Hepatocyte (in vitro differentiated cells): ENCODE measurements around the gene LRRC61.
"Not testable (repeated sequence)": the region's sequence is repeated elsewhere in the genome, so short reads cannot be mapped to it uniquely, and the experiment has no call there.

Experiments used
- CTCF ChIP-seq: fragments of 200-600 bp; sonication (generic); IDR thresholded peaks from 2 replicates; pipeline ENCODE4 v1.5.1; 2016; ENCODE audit warnings: antibody characterized with exemption, mild to moderate bottlenecking; ENCODE audit not compliant: poor library complexity
- EZH2 ChIP-seq: fragments of 200-600 bp; sonication (generic); IDR thresholded peaks from 2 replicates; pipeline ENCODE4 v1.6.1; 2016; ENCODE audit warnings: antibody characterized with exemption, mild to moderate bottlenecking, borderline replicate concordance

- not testable (repeated sequence) for TF ChIP-seq CTCF, EZH2
Observed at GRCh38 chr7:150283608-150284007, 39.5 kb upstream of the LRRC61 start.
